ENCODE data around the gene SMURF2.
"Not testable (repeated sequence)": the region's sequence is repeated elsewhere in the genome, so short reads cannot be mapped to it uniquely, and the experiment has no call there.

SMURF2 gene

DNA sequence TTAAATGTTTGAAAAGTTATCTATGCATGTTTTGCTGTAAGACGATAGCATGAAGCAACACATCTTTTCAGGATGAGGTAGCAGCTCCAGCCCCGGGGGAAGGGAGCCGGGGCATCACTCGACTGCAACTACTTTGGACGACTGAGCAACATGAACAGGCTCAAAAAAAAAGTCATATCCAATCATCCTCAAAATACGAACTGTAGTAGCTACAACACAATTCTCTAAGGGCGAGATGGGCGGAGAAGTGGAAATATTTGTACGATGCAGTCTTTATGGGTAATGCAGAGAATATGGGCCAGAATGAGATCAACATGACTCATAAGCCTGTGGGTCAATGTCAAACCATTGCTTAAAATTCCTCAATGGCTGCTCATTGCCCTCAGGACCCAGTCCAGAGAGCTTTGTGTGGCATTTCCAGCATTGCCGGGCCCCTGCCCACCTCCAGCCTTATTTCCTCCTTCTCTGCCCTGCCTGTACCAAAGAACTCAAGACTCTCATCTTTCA is 17.7 kb upstream of the SMURF2 start:
- Histone ChIP-seq H3K4me3 (ENCODE audit: low read depth, low read length) (no peak overlapping the region), H3K27ac (no peak overlapping the region), H3K36me3 (no peaks in the 10 kb centered on the region), H3K27me3 (ENCODE audit: insufficient read depth, low read depth, severe bottlenecking) (no peaks in the 10 kb centered on the region), H3K9me3 (ENCODE audit: severe bottlenecking) (no peaks in the 10 kb centered on the region)
- TF ChIP-seq, protein P1, sequence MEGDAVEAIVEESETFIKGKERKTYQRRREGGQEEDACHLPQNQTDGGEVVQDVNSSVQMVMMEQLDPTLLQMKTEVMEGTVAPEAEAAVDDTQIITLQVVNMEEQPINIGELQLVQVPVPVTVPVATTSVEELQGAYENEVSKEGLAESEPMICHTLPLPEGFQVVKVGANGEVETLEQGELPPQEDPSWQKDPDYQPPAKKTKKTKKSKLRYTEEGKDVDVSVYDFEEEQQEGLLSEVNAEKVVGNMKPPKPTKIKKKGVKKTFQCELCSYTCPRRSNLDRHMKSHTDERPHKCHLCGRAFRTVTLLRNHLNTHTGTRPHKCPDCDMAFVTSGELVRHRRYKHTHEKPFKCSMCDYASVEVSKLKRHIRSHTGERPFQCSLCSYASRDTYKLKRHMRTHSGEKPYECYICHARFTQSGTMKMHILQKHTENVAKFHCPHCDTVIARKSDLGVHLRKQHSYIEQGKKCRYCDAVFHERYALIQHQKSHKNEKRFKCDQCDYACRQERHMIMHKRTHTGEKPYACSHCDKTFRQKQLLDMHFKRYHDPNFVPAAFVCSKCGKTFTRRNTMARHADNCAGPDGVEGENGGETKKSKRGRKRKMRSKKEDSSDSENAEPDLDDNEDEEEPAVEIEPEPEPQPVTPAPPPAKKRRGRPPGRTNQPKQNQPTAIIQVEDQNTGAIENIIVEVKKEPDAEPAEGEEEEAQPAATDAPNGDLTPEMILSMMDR (IDR thresholded peaks at IDR 0.05; ENCODE audit: low read depth, low read length), result no peak
- no peak for DNase-seq

DNA sequence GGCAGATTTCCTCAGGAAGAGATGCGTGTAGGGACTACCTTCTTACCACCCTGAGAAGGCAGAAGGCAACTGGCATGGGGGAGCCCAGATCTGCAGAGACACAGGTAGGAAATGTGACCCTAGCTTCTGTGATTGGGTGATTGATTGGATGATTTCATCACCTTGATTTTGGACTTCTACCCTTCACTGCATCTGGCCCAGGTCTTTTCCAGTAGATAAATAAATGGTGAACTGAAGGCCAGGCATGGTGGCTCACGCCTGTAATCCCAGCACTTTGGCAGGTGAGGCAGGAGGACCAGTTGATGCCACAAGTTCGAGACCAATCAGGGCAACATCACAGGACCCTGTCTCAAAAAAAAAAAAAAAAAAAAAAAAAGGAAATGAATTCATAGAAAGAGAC is 14.7 kb upstream of the SMURF2 start:
- no peaks in the 10 kb centered on the region for H3K9me3 ChIP-seq (ENCODE audit: severe bottlenecking)
- no peaks in the 10 kb centered on the region for H3K36me3 ChIP-seq
- H3K27me3 ChIP-seq (ENCODE audit: insufficient read depth, low read depth, severe bottlenecking), result no peaks in the 10 kb centered on the region
- H3K27ac ChIP-seq, result no peak overlapping the region
- H3K4me3 ChIP-seq (ENCODE audit: low read depth, low read length), result no peak overlapping the region
- no peak for DNase-seq
- TF ChIP-seq, protein P1 (IDR thresholded peaks at IDR 0.05; ENCODE audit: low read depth, low read length), result no peak

DNA sequence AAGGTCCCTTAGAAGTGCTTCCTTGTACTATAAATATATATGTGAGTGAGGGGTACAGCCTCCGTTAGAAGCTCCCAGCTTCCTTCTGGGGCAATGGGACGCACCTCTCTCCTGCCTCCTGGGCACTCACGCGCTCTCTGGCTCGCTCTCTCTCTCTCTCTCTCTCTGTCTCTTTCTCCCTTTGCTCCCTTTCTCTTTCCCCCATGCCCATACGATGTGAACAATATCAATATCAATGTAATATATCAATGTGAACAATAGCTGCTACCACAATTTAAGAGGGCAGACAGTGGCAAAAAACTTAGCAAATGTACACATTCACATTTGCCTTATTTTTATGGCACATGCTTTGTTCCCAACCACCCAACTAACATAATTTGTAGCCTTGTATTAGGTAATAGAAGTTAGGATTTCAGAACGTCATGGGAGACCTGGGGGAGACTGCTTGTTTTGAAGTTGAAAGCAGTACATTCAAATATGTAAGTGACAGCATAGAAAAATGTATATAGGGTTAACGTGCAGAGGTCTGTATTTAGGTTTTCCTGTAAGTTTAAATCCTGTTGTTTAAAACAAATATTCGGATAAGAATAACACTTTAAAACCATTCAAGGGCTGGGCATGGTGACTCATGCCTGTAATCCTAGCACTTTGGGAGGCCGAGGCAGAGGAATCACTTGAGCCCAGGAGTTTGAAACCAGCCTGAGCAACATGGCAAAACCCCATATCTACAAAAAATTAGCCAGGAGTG is 8.9 kb upstream of the SMURF2 start:
- not testable (repeated sequence) for DNase-seq; H3K4me3 ChIP-seq (ENCODE audit: low read depth, low read length); H3K27ac ChIP-seq; H3K36me3 ChIP-seq; H3K27me3 ChIP-seq (ENCODE audit: insufficient read depth, low read depth, severe bottlenecking); H3K9me3 ChIP-seq (ENCODE audit: severe bottlenecking)

DNA sequence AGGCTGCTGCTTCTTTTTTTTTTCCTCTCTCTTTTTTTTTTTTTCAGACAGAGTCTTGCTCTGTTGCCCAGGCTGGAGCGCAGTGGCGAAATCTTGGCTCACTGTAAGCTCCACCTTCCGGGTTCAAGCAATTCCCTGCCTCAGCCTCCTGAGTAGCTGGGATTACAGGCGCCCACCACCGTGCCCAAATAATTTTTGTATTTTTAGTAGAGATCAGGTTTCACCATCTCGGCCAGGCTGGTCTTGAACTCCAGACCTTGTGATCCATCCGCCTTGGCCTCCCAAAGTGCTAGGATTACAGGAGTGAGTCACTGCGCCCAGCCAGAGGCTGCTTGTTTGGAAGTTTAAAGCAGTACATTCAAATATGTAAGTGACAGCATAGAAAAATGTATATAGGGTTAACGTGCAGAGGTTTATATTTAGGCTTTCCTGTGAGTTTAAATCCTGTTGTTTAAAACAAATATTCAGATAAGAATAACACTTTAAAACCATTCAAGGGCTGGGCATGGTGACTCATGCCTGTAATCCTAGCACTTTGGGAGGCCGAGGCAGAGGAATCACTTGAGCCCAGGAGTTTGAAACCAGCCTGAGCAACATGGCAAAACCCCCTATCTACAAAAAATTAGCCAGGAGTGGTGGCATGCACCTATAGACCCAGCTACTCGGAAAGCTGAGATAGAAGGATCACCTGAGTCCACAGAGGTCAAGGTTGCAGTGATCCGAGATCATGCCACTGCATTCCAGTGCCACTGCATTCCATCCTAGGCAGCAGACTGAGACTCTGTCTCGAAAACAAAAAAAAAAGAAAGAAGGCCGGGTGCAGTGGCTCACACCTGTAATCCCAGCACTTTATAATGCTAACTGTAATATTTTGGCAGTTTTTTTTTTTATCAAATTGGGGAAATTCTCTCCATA is 6.0 kb upstream of the SMURF2 start:
- H3K27ac ChIP-seq; DNase-seq; H3K9me3 ChIP-seq (ENCODE audit: severe bottlenecking); H3K4me3 ChIP-seq (ENCODE audit: low read depth, low read length); H3K36me3 ChIP-seq; H3K27me3 ChIP-seq (ENCODE audit: insufficient read depth, low read depth, severe bottlenecking): not testable (repeated sequence)

DNA sequence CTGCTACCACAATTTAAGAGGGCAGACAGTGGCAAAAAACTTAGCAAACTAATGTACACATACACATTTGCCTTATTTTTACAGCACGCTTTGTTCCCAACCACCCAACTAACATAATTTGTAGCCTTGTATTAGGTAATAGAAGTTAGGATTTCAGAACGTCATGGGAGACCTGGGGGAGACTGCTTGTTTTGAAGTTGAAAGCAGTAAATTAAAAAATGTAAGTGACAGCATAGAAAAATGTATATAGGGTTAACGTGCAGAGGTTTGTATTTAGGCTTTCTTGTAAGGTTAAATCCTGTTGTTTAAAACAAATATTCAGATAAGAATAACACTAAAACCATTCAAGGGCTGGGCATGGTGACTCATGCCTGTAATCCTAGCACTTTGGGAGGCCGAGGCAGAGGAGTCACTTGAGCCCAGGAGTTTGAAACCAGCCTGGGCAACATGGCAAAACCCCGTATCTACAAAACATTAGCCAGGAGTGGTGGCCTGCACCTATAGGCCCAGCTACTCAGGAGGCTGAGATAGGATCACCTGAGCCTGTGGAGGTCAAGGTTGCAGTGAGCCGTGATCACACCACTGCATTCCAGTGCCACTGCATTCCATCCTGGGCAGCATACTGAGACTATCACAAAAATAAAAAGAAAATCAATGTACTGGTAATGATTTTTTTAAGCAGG is 2.3 kb upstream of the SMURF2 start:
- not testable (repeated sequence) for H3K36me3 ChIP-seq; H3K27me3 ChIP-seq (ENCODE audit: insufficient read depth, low read depth, severe bottlenecking); H3K9me3 ChIP-seq (ENCODE audit: severe bottlenecking); H3K4me3 ChIP-seq (ENCODE audit: low read depth, low read length); DNase-seq; H3K27ac ChIP-seq

DNA sequence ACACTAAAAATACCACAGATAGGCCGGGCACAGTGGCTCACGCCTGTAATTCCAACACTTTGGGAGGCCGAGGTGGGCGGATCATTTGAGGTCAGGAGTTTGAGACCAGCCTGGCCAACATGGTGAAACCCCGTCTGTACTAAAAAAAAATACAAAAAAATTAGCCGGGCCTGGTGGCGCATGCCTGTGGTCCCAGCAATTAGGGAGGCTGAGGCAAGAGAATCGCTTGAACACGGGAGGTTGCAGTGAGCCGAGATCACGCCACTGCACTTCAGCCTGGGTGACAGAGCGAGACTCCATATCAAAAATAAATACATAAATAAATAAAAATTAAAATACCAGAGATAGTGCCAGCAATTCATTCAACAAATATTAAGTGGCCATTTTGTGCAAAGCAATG is 1.7 kb upstream of the SMURF2 start:
- H3K27ac ChIP-seq; H3K4me3 ChIP-seq (ENCODE audit: low read depth, low read length); H3K36me3 ChIP-seq; H3K9me3 ChIP-seq (ENCODE audit: severe bottlenecking); H3K27me3 ChIP-seq (ENCODE audit: insufficient read depth, low read depth, severe bottlenecking); DNase-seq: not testable (repeated sequence)

DNA sequence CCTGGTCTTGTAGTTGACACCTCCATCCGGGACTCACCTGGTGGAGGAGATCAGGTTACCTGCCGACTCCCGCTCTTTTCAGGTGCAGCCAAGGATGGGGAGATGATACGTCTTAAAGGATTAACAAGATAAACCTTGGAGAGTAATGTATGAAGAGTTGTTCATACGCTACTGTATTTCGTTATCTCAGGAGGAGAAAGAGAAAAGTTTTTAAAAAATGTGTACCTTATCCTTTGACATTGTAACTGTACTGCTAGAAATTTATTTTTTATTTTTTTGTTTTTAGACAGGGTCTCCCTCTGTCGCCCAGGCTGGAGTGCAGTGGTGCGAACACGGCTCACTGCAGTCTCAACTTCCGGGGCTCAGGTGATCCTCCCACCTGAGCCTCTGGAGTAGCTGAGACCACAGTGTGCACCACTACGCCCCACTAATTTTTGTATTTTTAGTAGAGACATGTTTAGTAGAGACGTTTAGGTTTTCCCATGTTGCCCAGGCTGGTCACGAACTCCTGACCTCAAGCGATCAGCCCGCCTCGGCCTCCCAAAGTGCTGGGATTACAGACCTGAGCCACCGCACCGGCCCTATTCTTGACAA is 764 bp upstream of the SMURF2 start:
- DNase-seq, result peak; percentile 81
- Histone ChIP-seq H3K36me3 (no peaks in the 10 kb centered on the region), H3K9me3 (ENCODE audit: severe bottlenecking) (no peaks in the 10 kb centered on the region), H3K27ac (peak overlapping the region; percentile 96), H3K4me3 (ENCODE audit: low read depth, low read length) (peak overlapping the region; percentile 97), H3K27me3 (ENCODE audit: insufficient read depth, low read depth, severe bottlenecking) (no peaks in the 10 kb centered on the region)
- TF ChIP-seq, protein P1 (IDR thresholded peaks at IDR 0.05; ENCODE audit: low read depth, low read length), result no peak

Measured in WERI-Rb-1 (cell line).